Measurements from ENCODE around the gene UGCG. TPM values are rescaled to one million over a fixed set of nuclear protein-coding genes. Genes with fewer than 3 reads are reported as not detected.
"Not testable (repeated sequence)": the region's sequence is repeated elsewhere in the genome, so short reads cannot be mapped to it uniquely, and the experiment has no call there.

UGCG gene
- total and polyA plus RNA-seq, 9 donors: 19.6 to 33.3 (median 25.8) TPM

DNA sequence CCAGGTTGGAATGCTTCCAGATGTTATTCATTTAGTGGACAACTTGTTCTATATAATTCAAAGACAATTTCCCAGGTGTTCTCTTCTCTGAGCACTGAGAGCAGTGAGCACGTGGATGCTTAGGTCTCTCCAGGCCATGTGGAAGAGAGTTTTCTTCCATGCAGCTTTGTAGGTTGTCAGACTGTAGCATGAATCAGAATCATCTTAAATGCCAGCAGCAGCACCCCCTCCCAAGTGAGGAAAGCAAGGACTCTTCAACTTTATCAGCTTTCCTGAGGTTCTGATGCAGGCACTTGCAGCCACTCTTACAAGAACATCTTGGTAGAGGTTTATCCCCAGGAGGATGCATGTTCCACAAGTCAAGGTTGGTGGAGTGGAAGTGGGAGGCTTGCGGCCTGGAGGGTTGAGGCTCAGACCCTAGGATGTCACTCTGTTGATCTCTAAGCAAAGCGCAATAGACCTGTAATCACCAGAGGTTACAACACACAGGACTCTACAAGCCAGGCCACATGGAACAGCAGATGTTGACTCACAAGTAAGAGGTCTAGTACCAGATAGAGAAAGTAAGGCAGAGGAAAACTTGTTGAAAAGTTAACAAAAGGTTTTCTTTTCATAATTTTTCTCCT, 47.7 kb downstream of the UGCG start:
- Histone ChIP-seq H3K4me1 (ENCODE audit: control insufficient read depth, insufficient read depth, low read length) (peaks cover 6% of the 10 kb centered on the region), H3K36me3 (ENCODE audit: control insufficient read depth, insufficient read depth, low read length) (no peaks in the 10 kb centered on the region), H3K27ac (ENCODE audit: low read length) (no peak overlapping the region), H3K27me3 (ENCODE audit: control insufficient read depth, insufficient read depth, low read length) (no peaks in the 10 kb centered on the region), H3K4me3 (ENCODE audit: low read length) (no peak overlapping the region), H3K9me3 (replicated peaks; ENCODE audit: control insufficient read depth, low read depth, low read length) (no peaks in the 10 kb centered on the region)
- no CpG with 5 or more reads among the region's 3 CpGs for WGBS (ENCODE audit: insufficient coverage)
- DNase-seq: no peak

DNA sequence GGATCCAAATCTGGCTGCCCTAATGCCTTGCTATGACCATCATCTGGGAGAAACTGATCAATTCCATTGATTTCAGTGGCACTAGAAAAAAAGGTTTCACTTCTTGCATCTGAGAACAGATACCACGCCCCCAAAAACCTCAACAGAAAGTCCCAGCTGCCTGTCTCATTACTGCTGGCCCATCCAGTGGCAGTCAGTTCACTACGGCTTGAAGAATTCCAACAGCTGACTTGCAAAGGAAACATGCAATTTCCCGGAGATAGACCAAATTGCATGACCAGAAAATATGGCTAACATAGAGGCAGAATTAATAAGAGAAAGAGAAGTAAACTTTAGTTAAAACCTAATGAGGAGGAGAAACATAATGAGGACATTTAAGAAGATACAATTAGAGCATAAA, 48.6 kb downstream of the UGCG start:
- Histone ChIP-seq H3K9me3 (replicated peaks; ENCODE audit: control insufficient read depth, low read depth, low read length) (no peaks in the 10 kb centered on the region), H3K27ac (ENCODE audit: low read length) (peak overlapping the region; percentile 69), H3K36me3 (ENCODE audit: control insufficient read depth, insufficient read depth, low read length) (no peaks in the 10 kb centered on the region), H3K4me1 (ENCODE audit: control insufficient read depth, insufficient read depth, low read length) (peaks cover 6% of the 10 kb centered on the region), H3K27me3 (ENCODE audit: control insufficient read depth, insufficient read depth, low read length) (no peaks in the 10 kb centered on the region), H3K4me3 (ENCODE audit: low read length) (no peak overlapping the region)
- 27% methylated on average over 2 of the region's 3 CpGs for WGBS (ENCODE audit: insufficient coverage)
- peak; percentile 82 for DNase-seq

DNA sequence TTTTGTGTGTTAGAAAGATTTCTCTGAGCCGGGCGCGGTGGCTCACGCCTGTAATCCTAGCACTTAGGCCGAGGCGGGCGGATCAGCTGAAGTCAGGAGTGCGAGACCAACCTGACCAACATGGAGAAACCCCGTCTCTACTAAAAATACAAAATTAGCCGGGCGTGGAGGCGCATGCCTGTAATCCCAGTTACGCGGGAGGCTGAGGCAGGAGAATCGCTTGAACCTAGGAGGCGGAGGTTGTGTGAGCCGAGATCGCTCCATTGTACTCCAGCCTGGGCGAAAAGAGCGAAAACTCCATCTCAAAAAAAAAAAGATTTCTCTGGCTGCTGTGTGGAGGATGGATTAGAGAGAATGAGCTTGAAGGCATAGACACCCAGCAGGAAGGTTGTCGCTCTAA, 51.5 kb downstream of the UGCG start:
- H3K9me3 ChIP-seq (replicated peaks; ENCODE audit: control insufficient read depth, low read depth, low read length); H3K27ac ChIP-seq (ENCODE audit: low read length); H3K36me3 ChIP-seq (ENCODE audit: control insufficient read depth, insufficient read depth, low read length); DNase-seq; H3K4me1 ChIP-seq (ENCODE audit: control insufficient read depth, insufficient read depth, low read length); H3K4me3 ChIP-seq (ENCODE audit: low read length); H3K27me3 ChIP-seq (ENCODE audit: control insufficient read depth, insufficient read depth, low read length): not testable (repeated sequence)
- WGBS (ENCODE audit: insufficient coverage): 87% methylated on average over 11 of the region's 21 CpGs

DNA sequence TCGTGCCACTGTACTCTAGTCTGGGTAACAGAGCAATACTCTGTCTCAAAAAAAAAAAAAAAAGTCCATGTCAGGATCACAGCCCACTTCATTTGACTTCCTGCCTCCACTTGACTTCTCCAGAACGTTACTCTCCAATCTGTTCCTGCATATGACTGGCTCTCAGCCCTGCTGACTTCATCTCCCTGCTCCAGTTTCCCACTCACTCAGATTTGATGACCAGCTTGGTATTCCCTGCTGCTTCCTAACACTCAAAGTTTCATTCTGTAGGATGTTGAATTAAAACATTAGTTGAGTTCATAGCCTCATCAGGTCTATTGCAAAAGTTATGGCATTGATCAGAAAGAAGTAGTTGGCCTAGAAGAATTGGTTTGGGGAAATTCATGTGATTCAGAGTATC, 52.3 kb downstream of the UGCG start:
- H3K27ac ChIP-seq (ENCODE audit: low read length): no peak overlapping the region
- no peak overlapping the region for H3K4me3 ChIP-seq (ENCODE audit: low read length)
- H3K36me3 ChIP-seq (ENCODE audit: control insufficient read depth, insufficient read depth, low read length): no peaks in the 10 kb centered on the region
- WGBS (ENCODE audit: insufficient coverage): 80% methylated on average over 1 of the region's 2 CpGs
- H3K9me3 ChIP-seq (replicated peaks; ENCODE audit: control insufficient read depth, low read depth, low read length): no peaks in the 10 kb centered on the region
- H3K27me3 ChIP-seq (ENCODE audit: control insufficient read depth, insufficient read depth, low read length): no peaks in the 10 kb centered on the region
- peak; percentile 36 for DNase-seq
- peaks cover 6% of the 10 kb centered on the region for H3K4me1 ChIP-seq (ENCODE audit: control insufficient read depth, insufficient read depth, low read length)

DNA sequence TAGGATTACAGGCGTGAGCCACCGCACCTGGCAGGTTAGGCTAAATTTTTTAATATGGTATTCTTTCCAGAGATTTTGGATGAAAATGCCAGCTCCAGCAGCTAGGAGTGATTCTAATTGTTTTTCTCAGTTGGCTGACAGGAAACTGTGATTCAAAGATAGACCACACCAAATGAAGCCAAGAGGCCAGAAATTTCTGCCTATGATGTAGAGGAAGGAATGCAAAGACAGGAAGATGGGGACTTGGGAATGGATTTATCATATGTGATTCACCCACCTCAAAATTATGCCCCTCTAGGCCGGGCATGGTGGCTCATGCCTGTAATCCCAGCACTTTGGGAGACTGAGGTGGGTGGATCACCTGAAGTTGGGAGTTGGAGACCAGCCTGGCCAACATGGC, 53.3 kb downstream of the UGCG start:
- H3K9me3 ChIP-seq (replicated peaks; ENCODE audit: control insufficient read depth, low read depth, low read length): no peaks in the 10 kb centered on the region
- no peak for DNase-seq
- no peaks in the 10 kb centered on the region for H3K27me3 ChIP-seq (ENCODE audit: control insufficient read depth, insufficient read depth, low read length)
- peaks cover 2% of the 10 kb centered on the region for H3K4me1 ChIP-seq (ENCODE audit: control insufficient read depth, insufficient read depth, low read length)
- H3K36me3 ChIP-seq (ENCODE audit: control insufficient read depth, insufficient read depth, low read length): no peaks in the 10 kb centered on the region
- no peak overlapping the region for H3K4me3 ChIP-seq (ENCODE audit: low read length)
- 83% methylated on average over 2 of the region's 3 CpGs for WGBS (ENCODE audit: insufficient coverage)
- no peak overlapping the region for H3K27ac ChIP-seq (ENCODE audit: low read length)

DNA sequence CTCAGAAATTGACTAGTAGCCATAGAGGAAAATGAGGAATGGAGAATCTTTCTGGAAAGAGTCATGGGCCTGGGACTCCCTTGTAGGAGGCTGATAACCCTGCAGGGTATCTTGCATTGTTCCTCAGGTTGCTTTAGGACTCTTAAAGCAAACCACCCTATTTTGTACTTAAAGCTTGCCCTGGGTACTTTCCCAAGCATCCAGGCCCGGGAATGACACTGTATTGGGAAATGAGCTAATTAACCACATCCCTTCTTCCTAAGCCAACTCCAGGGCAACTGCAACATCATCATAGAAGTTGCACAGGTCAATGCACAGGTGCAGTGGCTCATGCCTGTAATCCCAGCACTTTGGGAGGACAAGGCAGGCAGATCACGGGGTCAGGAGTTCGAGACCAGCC, 55.9 kb downstream of the UGCG start:
- no peak overlapping the region for H3K4me3 ChIP-seq (ENCODE audit: low read length)
- no peak overlapping the region for H3K27ac ChIP-seq (ENCODE audit: low read length)
- H3K4me1 ChIP-seq (ENCODE audit: control insufficient read depth, insufficient read depth, low read length): peaks cover 4% of the 10 kb centered on the region
- DNase-seq: no peak
- 100% methylated on average over 2 of the region's 3 CpGs for WGBS (ENCODE audit: insufficient coverage)
- no peaks in the 10 kb centered on the region for H3K27me3 ChIP-seq (ENCODE audit: control insufficient read depth, insufficient read depth, low read length)
- no peaks in the 10 kb centered on the region for H3K9me3 ChIP-seq (replicated peaks; ENCODE audit: control insufficient read depth, low read depth, low read length)
- H3K36me3 ChIP-seq (ENCODE audit: control insufficient read depth, insufficient read depth, low read length): no peaks in the 10 kb centered on the region

DNA sequence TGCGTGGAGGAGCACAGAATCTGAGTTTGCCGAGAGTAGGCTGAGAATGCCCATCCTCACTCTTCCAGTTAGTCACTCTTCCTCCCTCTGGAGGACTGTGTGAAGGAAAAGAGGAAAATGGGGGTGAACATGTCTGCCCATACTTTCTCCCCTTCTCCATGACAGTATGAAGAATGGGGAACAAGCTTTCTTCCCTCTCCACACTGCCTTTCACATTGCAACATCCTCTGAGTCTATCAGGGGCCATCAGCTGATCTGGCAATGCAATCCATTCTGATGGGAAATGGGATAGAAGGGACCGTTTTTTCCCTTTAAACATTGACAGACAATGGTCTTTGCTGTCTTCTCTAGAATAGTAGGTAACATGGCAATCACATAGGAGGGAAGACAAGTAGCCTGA, 56.8 kb downstream of the UGCG start:
- Histone ChIP-seq H3K27ac (ENCODE audit: low read length) (no peak overlapping the region), H3K9me3 (replicated peaks; ENCODE audit: control insufficient read depth, low read depth, low read length) (no peaks in the 10 kb centered on the region), H3K4me1 (ENCODE audit: control insufficient read depth, insufficient read depth, low read length) (peaks cover 10% of the 10 kb centered on the region), H3K36me3 (ENCODE audit: control insufficient read depth, insufficient read depth, low read length) (no peaks in the 10 kb centered on the region), H3K4me3 (ENCODE audit: low read length) (no peak overlapping the region), H3K27me3 (ENCODE audit: control insufficient read depth, insufficient read depth, low read length) (no peaks in the 10 kb centered on the region)
- WGBS (ENCODE audit: insufficient coverage): no CpG with 5 or more reads among the region's 3 CpGs
- DNase-seq: no peak

DNA sequence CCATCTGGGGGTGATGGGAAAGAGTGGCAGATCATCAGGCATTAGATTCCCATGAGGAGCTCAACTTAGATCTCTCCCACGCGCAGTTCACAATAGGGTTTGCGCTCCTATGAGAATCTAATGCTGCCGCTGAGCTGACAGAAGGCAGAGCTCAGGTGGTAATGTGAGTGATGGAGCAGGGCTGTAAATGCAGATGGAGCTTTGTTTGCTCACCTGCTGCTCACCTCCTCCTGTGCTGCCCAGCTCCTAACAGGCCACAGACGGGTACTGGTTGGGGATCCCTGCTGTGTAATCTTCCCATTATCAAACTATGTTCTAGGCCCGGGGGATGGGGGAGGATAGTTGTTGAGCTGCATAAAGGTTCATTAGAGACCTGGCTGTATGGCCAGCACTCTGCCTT, 58.4 kb downstream of the UGCG start:
- H3K27me3 ChIP-seq (ENCODE audit: control insufficient read depth, insufficient read depth, low read length): no peaks in the 10 kb centered on the region
- H3K27ac ChIP-seq (ENCODE audit: low read length): no peak overlapping the region
- H3K4me1 ChIP-seq (ENCODE audit: control insufficient read depth, insufficient read depth, low read length): peaks cover 21% of the 10 kb centered on the region
- no peak for DNase-seq
- no peaks in the 10 kb centered on the region for H3K36me3 ChIP-seq (ENCODE audit: control insufficient read depth, insufficient read depth, low read length)
- H3K4me3 ChIP-seq (ENCODE audit: low read length): no peak overlapping the region
- 78% methylated on average over 3 of the region's 6 CpGs for WGBS (ENCODE audit: insufficient coverage)
- no peaks in the 10 kb centered on the region for H3K9me3 ChIP-seq (replicated peaks; ENCODE audit: control insufficient read depth, low read depth, low read length)

DNA sequence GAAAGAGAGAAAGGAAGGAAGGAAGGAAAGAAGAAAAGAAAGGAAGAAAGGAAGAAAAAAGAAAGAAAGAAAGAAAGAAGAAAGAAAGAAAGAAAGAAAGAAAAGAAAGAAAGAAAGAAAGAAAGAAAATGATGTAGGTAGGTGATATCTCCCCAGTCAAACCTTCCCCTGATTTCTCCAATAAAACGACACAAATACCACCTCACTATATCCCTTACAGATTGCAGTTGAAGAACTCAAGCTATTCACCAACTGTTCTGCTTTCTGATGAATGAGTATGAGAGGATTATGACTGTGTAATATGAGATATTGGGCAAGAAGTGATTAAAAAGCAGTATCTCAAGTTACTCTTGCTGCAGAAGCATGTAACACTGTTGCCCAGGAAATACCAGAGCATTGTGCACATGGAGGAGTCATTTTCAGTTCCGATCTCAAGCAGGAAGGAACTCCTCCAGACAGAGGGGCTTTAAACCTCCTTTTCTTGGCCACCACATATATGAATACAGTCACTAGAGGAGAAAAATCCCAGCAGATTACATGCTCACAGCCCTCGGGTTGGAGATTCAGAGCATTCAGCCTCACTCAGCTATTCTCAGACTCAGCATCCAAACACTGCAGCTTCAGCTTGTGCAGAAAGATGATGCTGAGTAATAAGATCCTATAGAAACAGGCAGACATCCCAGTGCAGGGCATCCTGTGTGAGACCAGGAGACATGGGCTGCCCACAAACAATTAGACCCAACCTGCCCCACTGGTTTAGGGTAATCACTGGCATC, 61.4 kb downstream of the UGCG start:
- Histone ChIP-seq H3K4me3 (ENCODE audit: low read length) (peak overlapping the region; percentile 2), H3K4me1 (ENCODE audit: control insufficient read depth, insufficient read depth, low read length) (peaks cover 32% of the 10 kb centered on the region), H3K36me3 (ENCODE audit: control insufficient read depth, insufficient read depth, low read length) (no peaks in the 10 kb centered on the region), H3K27me3 (ENCODE audit: control insufficient read depth, insufficient read depth, low read length) (no peaks in the 10 kb centered on the region), H3K9me3 (replicated peaks; ENCODE audit: control insufficient read depth, low read depth, low read length) (no peaks in the 10 kb centered on the region), H3K27ac (ENCODE audit: low read length) (peak overlapping the region; percentile 74)
- 0% methylated on average over 1 of the region's 3 CpGs for WGBS (ENCODE audit: insufficient coverage)
- peak; percentile 79 for DNase-seq

DNA sequence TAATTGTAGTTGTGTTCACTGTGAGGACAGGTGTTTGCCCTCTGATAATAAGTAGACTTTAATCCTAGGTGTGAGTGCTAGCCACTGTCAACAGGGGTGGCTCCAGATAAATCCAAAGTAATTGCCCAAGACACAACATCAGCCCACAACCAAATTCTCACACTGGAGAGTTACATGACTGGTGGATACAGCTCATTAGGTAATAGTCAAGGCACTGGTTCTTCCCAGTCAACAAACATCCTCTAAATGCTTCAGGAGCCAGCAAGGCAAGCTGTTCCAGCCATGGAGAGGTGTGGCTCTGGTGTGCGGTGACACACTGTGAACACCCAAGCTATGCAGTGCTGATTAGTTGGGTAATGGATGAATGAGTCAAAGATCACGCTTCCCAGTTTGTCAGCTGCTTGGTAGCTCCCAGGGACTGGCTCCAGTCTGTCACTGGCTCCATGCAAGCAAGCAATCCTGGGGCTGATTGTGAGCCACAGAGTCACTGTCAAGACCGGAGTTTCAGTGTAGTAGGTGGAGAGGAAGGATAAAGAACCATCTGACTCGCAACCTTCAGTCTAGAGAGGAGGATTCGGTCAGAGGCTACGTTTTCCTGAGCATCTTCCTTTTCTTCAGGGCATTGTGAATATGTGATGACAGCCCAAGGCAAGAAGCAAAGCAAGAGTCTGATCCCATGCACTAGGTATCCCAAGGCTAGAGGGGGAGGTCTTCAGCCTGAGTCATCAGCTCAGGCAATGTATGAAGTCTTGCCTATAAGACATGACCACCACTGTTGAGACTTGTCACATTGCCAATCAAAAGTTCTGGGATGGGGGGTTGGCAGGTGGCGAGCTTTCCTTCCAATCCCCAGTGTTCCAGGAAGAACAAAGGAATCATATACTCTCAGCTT, 63.1 kb downstream of the UGCG start:
- WGBS (ENCODE audit: insufficient coverage): 67% methylated on average over 5 of the region's 7 CpGs
- no peak for DNase-seq

More for the DNA sequence above, 63.1 kb downstream of the UGCG start:
- no peaks in the 10 kb centered on the region for H3K36me3 ChIP-seq (ENCODE audit: control insufficient read depth, insufficient read depth, low read length)
- no peak overlapping the region for H3K27ac ChIP-seq (ENCODE audit: low read length)
- peaks cover 32% of the 10 kb centered on the region for H3K4me1 ChIP-seq (ENCODE audit: control insufficient read depth, insufficient read depth, low read length)
- H3K27me3 ChIP-seq (ENCODE audit: control insufficient read depth, insufficient read depth, low read length): no peaks in the 10 kb centered on the region
- H3K9me3 ChIP-seq (replicated peaks; ENCODE audit: control insufficient read depth, low read depth, low read length): no peaks in the 10 kb centered on the region
- H3K4me3 ChIP-seq (ENCODE audit: low read length): no peak overlapping the region

Measured in muscle of leg (tissue), 11 donors.